GM18499 (cell line): Measurements from ENCODE around the gene TCTN1.

Experiments used
- ATAC-seq: cut with Tn5 transposase; IDR thresholded peaks from one replicate; pipeline ENCODE4 v1.9.1; 2021; ENCODE audit warnings: moderate number of reproducible peaks; ENCODE audit not compliant: insufficient read depth, unreplicated experiment

TCTN1 gene

DNA sequence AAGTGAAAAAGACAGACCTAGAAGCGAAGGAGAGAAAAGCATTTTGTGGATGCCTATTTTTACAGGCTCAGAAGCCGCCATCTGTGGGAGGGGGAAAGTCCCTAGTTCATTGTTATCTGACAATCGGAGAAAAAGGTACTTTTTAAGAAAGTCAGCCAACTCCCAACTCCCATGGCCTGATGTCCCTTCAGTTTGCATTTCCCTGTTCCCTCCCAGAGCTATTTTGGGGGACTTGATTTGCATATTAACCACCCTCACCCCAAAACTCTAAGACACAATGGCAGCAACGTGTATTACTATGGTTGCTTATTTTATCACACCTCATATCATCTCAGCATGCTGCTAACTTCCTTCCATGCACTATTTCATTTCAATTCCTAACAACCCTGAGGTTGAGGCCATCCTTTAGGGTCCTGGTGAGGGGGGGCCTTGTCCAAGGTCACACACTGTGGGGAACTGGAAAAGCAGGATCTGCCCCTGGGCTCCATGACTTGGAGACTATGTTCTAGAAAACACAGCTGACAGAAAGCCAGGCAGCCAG is 56.3 kb downstream of the TCTN1 start:
- ATAC-seq, result no peak

- ATAC-seq, result no peak
Measured at GRCh38 chr12:110676171-110676570, 62.2 kb downstream of the TCTN1 start.

DNA sequence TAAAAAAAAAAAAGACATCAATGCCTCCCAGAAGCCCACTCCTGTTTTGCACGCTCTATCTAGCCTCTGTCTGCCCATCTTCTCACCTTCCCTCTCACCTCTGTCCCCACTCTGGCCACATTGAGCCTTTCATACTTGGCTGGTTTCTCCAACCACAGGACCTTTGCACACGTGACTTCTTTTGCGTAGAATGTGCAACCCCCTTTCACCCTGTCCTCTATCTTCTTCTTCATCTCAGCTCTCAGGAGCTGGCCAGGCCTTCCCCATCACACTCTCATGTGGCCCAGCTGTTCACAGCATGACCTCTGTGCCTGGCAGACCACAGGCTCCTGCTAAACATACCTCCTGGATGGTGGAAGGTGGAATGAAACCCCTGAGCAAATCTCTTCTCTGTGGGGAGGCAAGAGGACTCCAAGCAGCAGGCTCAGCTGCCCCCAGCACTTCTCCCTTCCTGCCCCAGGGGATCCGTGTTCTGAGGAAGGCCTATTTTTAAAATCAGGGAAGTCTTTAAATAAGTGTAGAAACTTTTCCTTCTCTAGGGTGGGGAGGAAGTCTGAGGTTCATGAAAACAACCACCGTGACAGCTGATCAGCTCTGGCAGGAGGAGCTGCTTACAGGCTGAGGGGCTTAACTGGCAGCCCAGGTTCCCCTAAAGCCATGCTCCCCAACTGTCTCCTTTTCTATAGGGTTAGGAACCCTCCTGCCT is 63.4 kb downstream of the TCTN1 start:
- ATAC-seq, result peak; percentile 54

DNA sequence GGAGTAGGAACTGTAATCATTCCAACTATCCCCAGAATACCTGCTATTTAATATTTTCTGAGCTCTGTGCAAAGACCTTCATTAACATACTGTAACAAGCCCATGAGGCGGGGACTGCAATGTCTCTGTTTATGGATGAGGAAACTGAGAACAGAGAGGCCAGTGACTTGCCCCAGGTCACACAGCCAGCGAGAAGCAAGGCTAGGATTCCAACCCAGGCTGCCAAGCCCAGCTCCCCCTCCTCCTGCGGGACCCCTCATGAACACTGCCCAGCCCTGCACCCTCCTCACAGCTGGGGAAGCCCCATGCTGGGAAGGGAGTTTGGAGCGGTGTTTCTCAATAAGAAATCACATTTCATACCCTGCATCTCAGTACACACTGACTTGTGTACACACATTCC is 64.1 kb downstream of the TCTN1 start:
- ATAC-seq, result no peak

DNA sequence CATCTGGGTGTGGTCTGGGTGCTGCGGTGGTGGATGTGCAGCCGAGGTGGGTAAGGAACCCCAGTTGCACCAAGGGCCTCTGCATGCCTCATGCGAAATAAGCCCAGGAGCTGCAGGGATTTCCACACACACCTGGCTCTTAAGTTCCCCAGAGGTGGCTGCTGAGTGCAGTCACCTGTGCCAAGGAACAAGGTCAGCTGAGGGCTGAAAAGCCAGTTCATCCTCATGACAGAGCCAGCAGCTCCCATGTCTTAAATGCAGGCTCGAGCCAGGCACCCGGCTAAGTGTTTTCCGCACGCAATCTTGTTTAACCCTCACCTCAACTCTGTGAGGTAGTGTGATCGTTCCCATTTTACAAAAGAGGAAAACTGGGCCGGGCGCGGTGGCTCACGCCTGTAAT is 65.3 kb downstream of the TCTN1 start:
- ATAC-seq, result no peak

- no peak for ATAC-seq
Measured at GRCh38 chr12:110680032-110680431, 66.1 kb downstream of the TCTN1 start.

GRCh38 chr12:110683888-110684287 is 70.0 kb downstream of the TCTN1 start:
- ATAC-seq, result no peak

DNA sequence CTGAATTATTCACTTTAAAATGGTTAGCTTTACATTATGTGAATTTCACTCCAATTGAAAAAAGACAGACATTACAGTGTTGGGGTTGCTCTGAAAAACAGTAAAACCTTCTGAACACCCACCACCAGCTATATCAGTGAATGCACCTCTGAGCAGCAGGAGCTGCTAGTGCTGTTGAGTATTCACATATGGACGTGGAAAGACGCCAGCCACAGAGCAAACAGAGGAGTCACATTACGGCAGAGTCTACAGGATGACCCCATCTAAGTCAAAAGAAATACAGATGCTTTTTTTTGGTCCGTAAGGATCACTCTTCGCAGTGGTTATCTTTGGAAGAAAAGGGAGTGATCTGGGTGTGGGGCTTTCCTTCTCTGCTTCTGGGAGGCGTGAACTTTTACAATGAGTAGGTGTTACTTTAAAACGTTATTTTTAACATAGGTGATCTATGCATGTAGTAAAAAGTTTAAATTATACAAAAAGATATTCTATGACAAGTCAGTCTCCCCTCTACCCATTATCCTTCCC is 70.4 kb downstream of the TCTN1 start:
- no peak for ATAC-seq

DNA sequence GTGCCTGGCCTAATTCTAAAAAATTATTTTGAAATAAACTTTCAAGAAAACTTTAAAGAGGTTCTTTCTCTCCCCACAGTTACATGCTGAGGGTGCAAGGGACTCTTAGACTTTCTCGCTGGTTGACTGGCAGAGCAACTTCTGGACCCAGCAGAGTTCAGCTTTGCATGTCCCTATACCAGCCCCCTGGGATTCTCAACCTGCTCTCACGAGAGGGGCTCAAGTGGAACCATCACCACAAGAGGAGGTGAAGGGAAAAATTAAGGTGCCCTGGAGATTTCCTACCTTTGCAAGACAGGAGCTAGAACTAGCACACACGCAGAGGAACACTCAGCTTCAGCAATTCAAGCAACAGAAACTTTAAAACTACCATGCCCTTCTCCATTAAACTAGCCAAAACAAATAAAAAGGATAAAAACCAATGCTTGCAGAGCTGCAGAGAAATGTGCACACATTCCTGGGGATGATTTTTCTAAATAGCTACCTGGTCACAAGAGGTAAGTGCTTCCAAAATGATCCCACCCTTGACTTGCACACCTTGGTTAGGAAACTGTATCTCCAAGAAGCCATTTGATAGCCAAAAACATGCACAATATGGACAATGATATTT is 72.5 kb downstream of the TCTN1 start:
- ATAC-seq, result no peak

DNA sequence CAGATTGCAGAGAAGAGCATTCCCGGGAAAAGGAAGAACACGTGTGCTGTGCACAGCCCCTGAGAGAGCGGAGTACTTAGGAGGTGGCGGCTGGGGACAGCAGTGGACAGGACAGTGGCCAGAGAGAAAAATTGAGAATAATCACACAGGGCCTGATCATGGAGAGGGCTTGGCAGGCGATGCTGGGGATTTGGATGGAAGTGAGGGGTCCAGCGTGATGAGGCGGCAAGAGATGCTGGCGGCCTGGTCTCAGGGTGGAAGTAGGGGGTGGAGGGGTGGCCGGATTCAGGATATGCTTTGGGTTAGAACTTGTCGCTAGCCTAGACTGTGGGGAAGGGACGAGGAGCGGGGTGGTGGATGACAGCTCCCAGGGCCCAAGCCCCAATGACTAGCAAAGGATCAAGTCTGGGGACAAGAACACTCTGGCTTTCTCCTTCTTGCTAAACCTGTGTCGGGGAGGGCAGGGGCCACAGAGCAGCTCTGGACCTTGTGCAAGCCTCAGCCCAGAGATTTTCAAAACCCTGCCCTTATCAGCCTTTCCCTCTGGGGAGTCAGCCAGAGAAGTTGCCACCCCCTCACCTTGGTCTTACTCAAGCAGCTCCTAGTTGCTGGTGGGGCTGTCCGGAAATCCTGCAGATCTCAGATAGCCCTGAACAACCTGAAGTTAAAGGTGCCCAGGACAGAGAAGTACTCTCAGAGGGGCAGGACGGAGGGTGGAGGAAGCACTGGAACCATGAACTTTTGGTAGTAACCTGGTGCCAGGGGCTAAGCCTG is 73.7 kb downstream of the TCTN1 start:
- no peak for ATAC-seq

- ATAC-seq, result no peak
Measured at GRCh38 chr12:110688446-110689280, 74.7 kb downstream of the TCTN1 start, which contains the start of gene HVCN1. Gene HVCN1 (minus strand): TSS chr12:110689115. CDS start chr12:110683245, 5,870 bp downstream.

DNA sequence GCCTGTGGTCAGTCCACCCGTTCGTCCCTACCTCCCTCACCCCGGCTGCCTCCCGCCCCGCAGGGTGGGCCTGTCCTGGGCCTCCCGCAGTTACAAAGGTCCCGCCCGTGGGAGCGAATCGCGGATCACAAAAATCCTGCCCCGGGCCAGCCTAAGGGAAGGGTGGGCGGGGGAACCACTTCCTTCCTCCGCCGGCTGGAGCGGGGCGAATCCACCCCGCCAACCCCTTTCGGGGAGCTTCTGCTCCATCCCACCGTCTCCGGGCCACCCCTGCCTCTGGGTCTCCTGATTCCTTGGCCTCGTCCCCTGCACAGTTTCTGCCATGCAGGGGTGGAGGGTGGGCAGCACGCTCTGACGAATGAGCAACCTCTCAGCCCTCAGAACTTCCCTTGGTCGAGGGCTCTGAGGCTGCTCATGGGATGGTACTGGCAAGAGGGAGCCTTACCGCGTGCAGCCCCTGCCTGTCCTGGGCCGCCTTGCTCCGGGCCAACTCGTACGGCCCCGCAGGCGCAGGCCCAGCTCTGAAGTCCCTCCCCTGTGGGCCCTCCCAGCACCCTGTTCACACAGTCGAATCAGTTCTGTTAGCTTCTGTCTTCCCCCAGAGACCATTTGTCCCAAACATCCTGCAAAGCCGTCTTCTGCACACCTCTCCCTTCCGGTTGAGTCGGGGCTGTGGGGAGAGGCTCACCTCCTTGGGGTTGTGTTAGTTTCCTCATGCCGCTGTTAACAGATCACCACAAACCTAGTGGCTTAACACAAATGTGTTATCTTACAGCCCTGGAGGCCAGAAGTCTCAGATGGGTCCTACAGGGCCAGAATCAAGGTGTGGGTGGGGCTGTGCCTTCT is 75.6 kb downstream of the TCTN1 start:
- no peak for ATAC-seq

- no peak for ATAC-seq
Measured at GRCh38 chr12:110690127-110690430, 76.2 kb downstream of the TCTN1 start.

- no peak for ATAC-seq
Measured at GRCh38 chr12:110693731-110694130, 79.8 kb downstream of the TCTN1 start.

- ATAC-seq, result no peak
Measured at GRCh38 chr12:110694330-110694901, 80.5 kb downstream of the TCTN1 start.

GRCh38 chr12:110696283-110696682 is 82.4 kb downstream of the TCTN1 start:
- ATAC-seq, result no peak

GRCh38 chr12:110697236-110697635 is 83.3 kb downstream of the TCTN1 start:
- ATAC-seq, result no peak

- peak; percentile 77 for ATAC-seq
Measured at GRCh38 chr12:110698171-110698902, 84.4 kb downstream of the TCTN1 start.
